Muscle of leg (tissue), 11 donors: ENCODE results near the gene DISC1. TPM values are rescaled to one million over a fixed set of nuclear protein-coding genes. Genes with fewer than 3 reads are reported as not detected.
"Not testable (repeated sequence)": the region's sequence is repeated elsewhere in the genome, so short reads cannot be mapped to it uniquely, and the experiment has no call there.

Source experiments
- DNase-seq: peaks from one replicate; pipeline ENCODE4 v3.0.0; 2013
- H3K27ac ChIP-seq: one replicate; pipeline ENCODE4 v1.5.1; 2013; ENCODE audit warnings: mild to moderate bottlenecking, low read length, control low read depth
- H3K27me3 ChIP-seq: one replicate; pipeline ENCODE4 v1.6.1; 2013; ENCODE audit warnings: low read length; ENCODE audit not compliant: control insufficient read depth, insufficient read depth
- H3K36me3 ChIP-seq: one replicate; pipeline ENCODE4 v1.6.1; 2013; ENCODE audit warnings: low read length; ENCODE audit not compliant: control insufficient read depth, insufficient read depth
- H3K4me1 ChIP-seq: one replicate; pipeline ENCODE4 v1.6.1; 2013; ENCODE audit warnings: low read length; ENCODE audit not compliant: control insufficient read depth, insufficient read depth
- H3K4me3 ChIP-seq: one replicate; pipeline ENCODE4 v1.5.1; 2013; ENCODE audit warnings: low read length, control low read depth
- H3K9me3 ChIP-seq: replicated peaks from 2 replicates; pipeline ENCODE4 v1.6.1; 2013; ENCODE audit warnings: low read depth, low read length; ENCODE audit not compliant: control insufficient read depth
- WGBS: methylation state at CpG from one replicate; pipeline ENCODE4 v1.1.5; 2013; ENCODE audit warnings: missing lambda C conversion rate; ENCODE audit not compliant: insufficient coverage; 5-methylcytosine and 5-hydroxymethylcytosine counted together
- polyA plus RNA-seq, 8 donors: library from polyadenylated mRNA; unstranded; fragments of 120-200 nt; gene quantifications; one replicate each; pipeline versions ENCODE4 v1.2.1 to v1.2.3, GENCODE V29; 2013; ENCODE audit warnings: inconsistent platforms in 1 of 8, low replicate concordance in 1 of 8; ENCODE audit not compliant: insufficient read length in 8 of 8, insufficient read depth in 1 of 8
- total RNA-seq: library from RNA; stranded (reverse); fragments of 120-200 nt; gene quantifications from one replicate; pipeline ENCODE4 v1.2.4, GENCODE V29; 2013

The DISC1 gene
- total and polyA plus RNA-seq, 9 donors, result 4.5 to 10.7 (median 7.3) TPM

GRCh38 chr1:231593264-231593663 lies 33.3 kb upstream of the DISC1 start:
- DNase-seq, result not testable (repeated sequence)

DNA sequence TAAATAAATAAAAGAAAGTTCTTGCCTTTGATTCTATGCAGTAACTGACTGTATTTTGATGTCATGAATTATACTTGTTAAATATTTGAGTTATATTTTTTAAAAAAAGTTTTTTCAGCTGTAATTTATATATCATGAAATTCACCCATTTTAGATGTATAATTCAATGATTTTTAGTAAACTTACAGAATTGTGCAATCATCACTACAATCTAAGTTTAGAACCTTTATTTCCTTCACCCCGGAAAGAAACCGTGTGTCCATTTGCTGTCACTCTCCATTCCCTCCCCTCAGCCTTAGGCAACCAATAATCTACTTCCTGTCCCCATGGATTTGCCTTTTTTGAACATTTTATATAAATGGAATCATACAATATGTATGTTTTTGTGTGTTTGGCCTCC lies 32.5 kb upstream of the DISC1 start:
- H3K36me3 ChIP-seq, result no peaks in the 10 kb centered on the region
- peaks cover 2% of the 10 kb centered on the region for H3K9me3 ChIP-seq
- WGBS, result 80% methylated on average over 2 of the region's 2 CpGs
- no peak for DNase-seq
- no peak overlapping the region for H3K27ac ChIP-seq
- no peak overlapping the region for H3K4me3 ChIP-seq
- H3K27me3 ChIP-seq, result no peaks in the 10 kb centered on the region
- H3K4me1 ChIP-seq, result peaks cover 9% of the 10 kb centered on the region

More at GRCh38 chr1:231593264-231593663, 33.3 kb upstream of the DISC1 start:
- H3K4me1 ChIP-seq, H3K27ac ChIP-seq, H3K4me3 ChIP-seq, H3K36me3 ChIP-seq, H3K27me3 ChIP-seq, H3K9me3 ChIP-seq: not testable (repeated sequence)
- WGBS, result no CpG with 5 or more reads among the region's 1 CpG

DNA sequence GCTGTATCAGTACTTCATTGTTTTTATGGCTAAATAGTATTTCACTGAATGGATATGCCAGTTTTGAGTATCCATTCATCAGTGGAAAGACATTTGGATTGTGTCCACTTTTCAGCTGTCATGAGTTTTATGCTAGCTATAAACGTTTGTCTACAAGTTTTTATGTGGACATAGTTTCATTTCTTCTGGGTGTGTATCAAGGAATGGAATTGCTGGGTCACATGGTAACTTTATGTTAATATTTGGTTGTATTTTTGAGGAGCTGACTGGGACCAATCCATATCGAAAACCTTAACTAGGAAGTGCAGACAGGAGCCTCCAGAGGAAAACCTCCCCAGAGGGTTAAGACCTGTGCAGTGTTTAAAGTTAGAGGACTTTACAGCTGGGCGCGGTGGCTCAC lies 31.8 kb upstream of the DISC1 start:
- no peaks in the 10 kb centered on the region for H3K27me3 ChIP-seq
- 80% methylated on average over 1 of the region's 4 CpGs for WGBS
- H3K4me3 ChIP-seq, result no peak overlapping the region
- no peak for DNase-seq
- H3K9me3 ChIP-seq, result peaks cover 2% of the 10 kb centered on the region
- no peak overlapping the region for H3K27ac ChIP-seq
- H3K36me3 ChIP-seq, result no peaks in the 10 kb centered on the region
- H3K4me1 ChIP-seq, result peaks cover 9% of the 10 kb centered on the region

DNA sequence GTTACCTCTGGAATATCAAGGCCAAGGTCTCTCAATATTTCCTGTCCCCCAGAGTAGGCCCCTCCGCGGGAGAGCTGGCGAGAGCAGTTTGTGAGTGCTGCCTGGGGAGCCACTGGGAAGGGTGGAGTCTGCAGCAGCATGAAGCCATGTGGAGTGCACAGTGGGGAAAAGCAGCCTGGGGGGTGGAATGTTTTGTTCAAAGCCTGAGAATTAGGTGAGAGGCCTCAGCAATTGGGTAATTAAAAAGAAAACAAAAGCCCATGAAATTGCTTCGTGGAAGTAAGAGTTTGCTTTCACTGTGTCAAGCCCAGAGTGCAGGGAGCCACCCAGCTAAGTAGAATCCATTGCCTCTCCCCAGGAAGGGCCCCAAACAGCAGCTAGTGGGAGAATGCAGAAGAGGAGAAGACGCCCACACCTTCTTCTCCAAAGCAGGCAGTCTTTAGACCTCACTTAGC lies 30.2 kb upstream of the DISC1 start:
- no peak overlapping the region for H3K4me3 ChIP-seq
- 38% methylated on average over 1 of the region's 5 CpGs for WGBS
- peak overlapping the region; percentile 13 for H3K27ac ChIP-seq
- H3K27me3 ChIP-seq, result no peaks in the 10 kb centered on the region
- H3K36me3 ChIP-seq, result no peaks in the 10 kb centered on the region
- peaks cover 9% of the 10 kb centered on the region for H3K4me1 ChIP-seq
- H3K9me3 ChIP-seq, result peaks cover 2% of the 10 kb centered on the region
- DNase-seq, result no peak

DNA sequence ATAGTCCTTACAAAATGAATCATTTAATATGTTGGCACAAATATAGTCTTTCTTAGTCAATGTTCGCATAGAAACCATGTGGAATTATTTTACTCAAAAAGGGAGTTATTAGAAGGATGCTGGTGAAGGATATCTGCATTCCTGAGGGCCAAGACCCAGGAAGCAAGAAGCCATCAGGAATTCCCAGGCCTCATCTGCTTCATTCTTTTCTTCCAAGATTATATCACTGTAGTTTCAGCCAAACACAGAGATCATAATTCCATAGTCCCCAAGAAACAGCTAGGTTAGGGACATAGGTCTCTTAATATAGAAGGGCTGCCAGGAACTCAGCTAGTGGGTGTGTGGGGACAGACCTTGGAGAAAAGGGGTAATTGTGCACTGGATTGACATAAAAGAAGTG lies 28.6 kb upstream of the DISC1 start:
- peaks cover 2% of the 10 kb centered on the region for H3K9me3 ChIP-seq
- WGBS, result no CpG with 5 or more reads among the region's 1 CpG
- peaks cover 14% of the 10 kb centered on the region for H3K4me1 ChIP-seq
- H3K36me3 ChIP-seq, result no peaks in the 10 kb centered on the region
- H3K27me3 ChIP-seq, result no peaks in the 10 kb centered on the region
- no peak overlapping the region for H3K4me3 ChIP-seq
- peak; percentile 53 for DNase-seq
- H3K27ac ChIP-seq, result no peak overlapping the region

DNA sequence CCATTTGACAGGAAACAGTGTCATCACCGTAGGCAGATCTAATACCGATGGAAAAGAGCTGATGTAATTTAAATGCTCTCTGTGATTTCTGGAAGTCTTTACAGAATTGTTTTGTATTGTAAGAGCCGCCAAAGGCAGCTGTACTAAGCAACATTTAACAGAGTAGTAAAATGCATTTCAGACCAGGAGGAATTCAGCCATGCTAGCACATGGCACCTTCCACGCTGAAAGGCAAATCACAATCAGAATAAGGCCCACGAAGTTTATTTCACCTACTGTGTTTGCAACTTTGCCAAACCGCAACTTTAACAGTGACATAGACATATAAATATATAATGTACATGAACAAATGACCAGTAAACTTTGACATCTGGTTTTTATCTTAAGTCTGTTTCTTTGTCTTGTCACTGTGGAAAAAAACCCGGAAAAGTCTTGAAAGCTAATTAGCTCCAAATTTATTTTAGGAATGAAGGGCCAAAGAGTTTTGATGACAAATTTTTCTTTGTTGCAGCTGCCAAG lies 26.1 kb upstream of the DISC1 start:
- peak; percentile 95 for DNase-seq
- Histone ChIP-seq H3K36me3 (no peaks in the 10 kb centered on the region), H3K4me3 (no peak overlapping the region), H3K4me1 (peaks cover 14% of the 10 kb centered on the region), H3K27ac (peak overlapping the region; percentile 94), H3K27me3 (no peaks in the 10 kb centered on the region), H3K9me3 (no peaks in the 10 kb centered on the region)
- 0% methylated on average over 1 of the region's 7 CpGs for WGBS

DNA sequence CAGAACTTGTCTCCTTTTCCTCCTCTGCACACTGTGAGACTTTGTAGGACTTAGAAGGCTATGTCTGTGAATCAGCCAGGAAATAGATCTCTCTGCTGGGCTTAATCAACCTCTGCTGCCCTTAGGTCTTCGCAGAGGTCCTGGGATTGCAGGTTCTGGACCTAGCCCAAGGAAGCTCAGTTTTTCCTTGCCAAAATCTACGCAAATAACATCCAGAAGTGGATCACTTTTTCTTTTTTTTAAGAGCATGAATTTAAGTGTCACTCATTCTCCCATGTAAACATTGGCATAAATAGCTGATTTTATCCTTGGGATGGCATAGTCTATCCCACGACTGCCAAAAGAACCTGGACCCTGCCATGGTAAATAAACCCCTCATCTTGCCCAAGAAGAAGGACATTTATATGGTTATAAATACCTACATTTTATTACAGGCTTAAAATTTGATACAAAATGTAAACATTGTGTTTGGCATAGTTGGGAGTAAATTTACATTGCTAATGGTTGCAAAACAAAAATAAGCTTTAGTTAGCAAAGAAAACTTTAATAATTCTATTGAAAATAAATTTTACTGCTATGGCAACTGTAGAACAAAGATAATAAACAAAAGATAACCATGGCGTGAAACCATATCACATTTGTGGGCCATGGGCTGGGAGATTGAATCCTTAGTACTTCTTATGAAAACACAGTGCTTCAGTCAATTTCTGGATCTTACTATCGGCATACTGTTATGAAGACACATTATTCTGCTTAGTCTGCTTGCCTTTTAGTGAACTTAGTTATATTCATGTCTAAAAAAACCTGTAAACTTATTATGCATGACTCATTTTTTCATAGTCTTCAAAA lies 24.5 kb upstream of the DISC1 start:
- no peaks in the 10 kb centered on the region for H3K36me3 ChIP-seq
- peak; percentile 77 for DNase-seq
- no peaks in the 10 kb centered on the region for H3K27me3 ChIP-seq
- no CpG with 5 or more reads among the region's 5 CpGs for WGBS
- H3K27ac ChIP-seq, result peak overlapping the region; percentile 94
- H3K4me1 ChIP-seq, result peaks cover 7% of the 10 kb centered on the region
- no peaks in the 10 kb centered on the region for H3K9me3 ChIP-seq
- no peak overlapping the region for H3K4me3 ChIP-seq

DNA sequence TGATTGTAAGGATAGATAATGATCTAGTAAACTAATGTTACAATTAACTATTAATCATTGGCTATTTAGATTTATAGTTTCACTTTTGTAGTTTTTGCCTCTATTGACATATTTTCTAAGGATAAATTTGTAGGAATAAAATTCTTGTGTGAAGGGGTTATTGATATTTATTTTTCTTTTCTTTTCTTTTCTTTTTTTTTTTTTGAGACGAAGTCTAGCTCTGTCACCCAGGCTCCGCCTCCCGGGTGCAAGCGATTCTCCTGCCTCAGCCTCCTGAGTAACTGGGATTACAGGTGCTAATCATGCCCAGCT lies 24.0 kb upstream of the DISC1 start:
- Histone ChIP-seq H3K27ac (peak overlapping the region; percentile 94), H3K4me1 (peaks cover 7% of the 10 kb centered on the region), H3K9me3 (no peaks in the 10 kb centered on the region), H3K4me3 (no peak overlapping the region), H3K27me3 (no peaks in the 10 kb centered on the region), H3K36me3 (no peaks in the 10 kb centered on the region)
- WGBS, result no CpG with 5 or more reads among the region's 4 CpGs
- no peak for DNase-seq

DNA sequence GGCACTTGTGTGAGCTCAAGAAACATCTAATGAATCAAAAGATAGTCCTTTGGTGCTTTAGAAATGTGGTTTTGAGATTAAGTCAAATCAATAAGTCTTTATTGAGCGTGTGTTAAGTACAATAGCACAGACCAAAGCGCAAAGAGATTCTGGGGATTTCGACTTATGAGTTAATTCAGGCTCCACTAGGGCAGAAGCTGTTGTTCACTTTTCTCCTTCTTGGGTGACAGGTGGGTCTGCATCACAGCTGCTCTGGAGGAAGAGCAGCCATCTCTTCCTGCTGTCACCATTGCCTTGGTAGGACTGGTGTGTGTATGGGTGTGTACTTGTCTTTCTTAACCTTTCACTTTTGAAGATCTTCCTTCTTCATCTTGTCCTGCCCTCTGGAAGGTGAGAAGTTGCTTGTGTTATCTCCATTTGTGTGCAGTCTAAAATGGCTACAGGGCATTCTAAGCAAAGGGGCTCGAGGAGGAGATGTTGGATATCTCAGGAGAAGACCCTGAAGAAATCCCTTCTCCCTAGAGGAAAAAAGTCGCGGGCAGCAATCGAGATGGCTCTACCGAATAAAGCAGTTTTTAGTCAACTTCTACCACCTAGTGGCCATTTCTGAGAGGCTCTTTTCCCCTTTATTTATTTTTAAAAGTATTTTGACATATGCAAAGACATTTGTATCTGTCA lies 22.9 kb upstream of the DISC1 start:
- DNase-seq, result peak; percentile 72
- Histone ChIP-seq H3K4me1 (peaks cover 5% of the 10 kb centered on the region), H3K9me3 (no peaks in the 10 kb centered on the region), H3K27me3 (no peaks in the 10 kb centered on the region), H3K4me3 (peak overlapping the region; percentile 28), H3K27ac (no peak overlapping the region), H3K36me3 (no peaks in the 10 kb centered on the region)
- 85% methylated on average over 3 of the region's 8 CpGs for WGBS

GRCh38 chr1:231604276-231604621 lies 22.3 kb upstream of the DISC1 start:
- no peaks in the 10 kb centered on the region for H3K36me3 ChIP-seq
- H3K4me1 ChIP-seq, result peaks cover 5% of the 10 kb centered on the region
- H3K4me3 ChIP-seq, result no peak overlapping the region
- no peaks in the 10 kb centered on the region for H3K9me3 ChIP-seq
- no peak overlapping the region for H3K27ac ChIP-seq
- no peak for DNase-seq
- H3K27me3 ChIP-seq, result no peaks in the 10 kb centered on the region
- 100% methylated on average over 1 of the region's 2 CpGs for WGBS
